HG02943 (cell line): ENCODE data around the gene FKRP.
"Not testable (repeated sequence)": the region's sequence is repeated elsewhere in the genome, so short reads cannot be mapped to it uniquely, and the experiment has no call there.

ENCODE experiments used
- ATAC-seq: cut with Tn5 transposase; IDR thresholded peaks from one replicate; pipeline ENCODE4 v1.9.1; 2021; ENCODE audit warnings: mild to moderate bottlenecking, low read depth, moderate library complexity; ENCODE audit not compliant: unreplicated experiment

The FKRP gene

GRCh38 chr19:46755077-46755852 lies 9.4 kb downstream of the FKRP start:
- ATAC-seq: no peak

DNA sequence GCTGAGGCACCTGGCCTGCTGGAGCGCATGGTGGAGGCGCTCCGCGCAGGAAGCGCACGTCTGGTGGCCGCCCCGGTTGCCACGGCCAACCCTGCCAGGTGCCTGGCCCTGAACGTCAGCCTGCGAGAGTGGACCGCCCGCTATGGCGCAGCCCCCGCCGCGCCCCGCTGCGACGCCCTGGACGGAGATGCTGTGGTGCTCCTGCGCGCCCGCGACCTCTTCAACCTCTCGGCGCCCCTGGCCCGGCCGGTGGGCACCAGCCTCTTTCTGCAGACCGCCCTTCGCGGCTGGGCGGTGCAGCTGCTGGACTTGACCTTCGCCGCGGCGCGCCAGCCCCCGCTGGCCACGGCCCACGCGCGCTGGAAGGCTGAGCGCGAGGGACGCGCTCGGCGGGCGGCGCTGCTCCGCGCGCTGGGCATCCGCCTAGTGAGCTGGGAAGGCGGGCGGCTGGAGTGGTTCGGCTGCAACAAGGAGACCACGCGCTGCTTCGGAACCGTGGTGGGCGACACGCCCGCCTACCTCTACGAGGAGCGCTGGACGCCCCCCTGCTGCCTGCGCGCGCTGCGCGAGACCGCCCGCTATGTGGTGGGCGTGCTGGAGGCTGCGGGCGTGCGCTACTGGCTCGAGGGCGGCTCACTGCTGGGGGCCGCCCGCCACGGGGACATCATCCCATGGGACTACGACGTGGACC lies 10.1 kb downstream of the FKRP start:
- ATAC-seq: no peak

GRCh38 chr19:46756544-46756888 lies 10.7 kb downstream of the FKRP start:
- no peak for ATAC-seq

DNA sequence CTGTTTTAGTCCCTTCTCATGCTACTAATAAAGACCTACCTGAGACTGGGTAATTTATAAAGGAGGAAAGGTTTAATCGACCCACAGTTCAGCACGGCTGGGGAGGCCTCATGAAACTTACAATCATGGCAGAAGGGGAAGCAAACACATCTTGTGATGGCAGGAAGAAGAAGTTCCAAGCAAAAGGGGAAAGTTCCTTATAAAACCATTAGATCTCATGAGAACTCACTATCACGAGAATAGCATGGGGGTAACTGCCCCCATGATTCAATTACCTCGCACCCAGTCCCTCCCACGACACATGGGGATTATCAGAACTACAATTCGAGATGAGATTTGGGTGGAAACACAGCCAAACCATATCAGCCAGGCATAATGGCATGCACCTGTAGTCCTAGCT lies 13.3 kb downstream of the FKRP start:
- ATAC-seq: no peak

GRCh38 chr19:46759817-46760333 lies 14.0 kb downstream of the FKRP start:
- ATAC-seq: no peak

DNA sequence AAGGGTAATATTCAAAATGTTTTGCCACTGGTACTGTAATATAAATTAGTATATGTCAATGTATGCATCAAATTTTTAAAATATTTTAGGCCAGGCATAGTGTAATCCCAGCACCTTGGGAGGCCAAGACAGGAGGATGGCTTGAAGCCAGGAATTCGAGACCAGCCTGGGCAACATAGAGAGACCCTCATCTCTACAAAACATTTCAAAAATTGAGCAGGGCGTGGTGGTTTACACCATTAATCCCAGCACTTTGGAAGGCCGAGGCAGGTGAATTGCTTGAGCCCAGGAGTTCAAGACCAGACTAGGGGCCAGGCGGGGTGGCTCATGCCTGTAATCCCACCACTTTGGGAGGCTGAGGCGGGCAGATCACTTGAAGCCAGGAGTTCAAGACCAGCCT lies 14.5 kb downstream of the FKRP start:
- ATAC-seq: no peak

DNA sequence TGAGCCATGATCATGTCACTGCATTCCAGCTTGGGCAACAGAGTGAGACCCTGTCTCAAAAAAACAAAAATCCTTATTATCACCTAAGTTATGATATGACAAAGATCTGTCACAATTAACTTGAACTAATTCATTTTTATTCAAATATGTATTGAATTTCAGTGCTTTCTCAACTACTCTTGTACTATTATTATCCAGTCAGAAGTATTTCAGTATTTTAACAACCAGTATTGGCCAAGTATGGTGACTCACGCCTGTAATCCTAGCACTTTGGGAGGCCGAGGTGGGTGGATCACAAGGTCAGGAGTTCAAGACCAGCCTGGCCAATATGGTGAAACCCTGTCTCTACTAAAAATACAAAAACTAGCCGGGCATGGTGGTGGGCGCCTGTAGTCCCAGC lies 15.0 kb downstream of the FKRP start:
- ATAC-seq: not testable (repeated sequence)

- ATAC-seq: no peak
These were observed 15.6 kb downstream of the FKRP start for GRCh38 chr19:46761418-46761831.

GRCh38 chr19:46762245-46762890 lies 16.5 kb downstream of the FKRP start:
- no peak for ATAC-seq

DNA sequence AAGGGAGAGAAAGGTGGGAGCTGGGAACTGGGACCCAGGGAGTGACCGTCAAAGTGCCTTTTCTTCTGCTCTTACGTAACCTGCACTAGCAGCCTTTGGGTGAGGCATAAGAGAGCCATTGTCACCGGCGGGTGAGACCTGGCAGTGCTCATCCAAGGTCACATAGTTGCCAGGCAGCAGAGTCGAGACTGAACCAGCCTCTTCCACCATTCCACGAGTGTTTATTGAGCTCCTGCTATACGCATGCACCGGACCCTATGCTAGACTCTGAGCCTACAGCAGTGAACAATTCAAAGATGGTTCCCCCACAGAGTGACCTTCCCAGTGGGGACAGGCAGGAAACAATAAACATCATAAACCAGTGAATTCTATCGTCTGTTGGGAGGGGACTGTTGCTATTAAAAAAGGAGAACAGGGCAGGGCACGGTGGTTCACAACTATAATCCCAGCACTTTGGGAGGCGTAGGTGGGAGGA lies 19.0 kb downstream of the FKRP start:
- no peak for ATAC-seq

DNA sequence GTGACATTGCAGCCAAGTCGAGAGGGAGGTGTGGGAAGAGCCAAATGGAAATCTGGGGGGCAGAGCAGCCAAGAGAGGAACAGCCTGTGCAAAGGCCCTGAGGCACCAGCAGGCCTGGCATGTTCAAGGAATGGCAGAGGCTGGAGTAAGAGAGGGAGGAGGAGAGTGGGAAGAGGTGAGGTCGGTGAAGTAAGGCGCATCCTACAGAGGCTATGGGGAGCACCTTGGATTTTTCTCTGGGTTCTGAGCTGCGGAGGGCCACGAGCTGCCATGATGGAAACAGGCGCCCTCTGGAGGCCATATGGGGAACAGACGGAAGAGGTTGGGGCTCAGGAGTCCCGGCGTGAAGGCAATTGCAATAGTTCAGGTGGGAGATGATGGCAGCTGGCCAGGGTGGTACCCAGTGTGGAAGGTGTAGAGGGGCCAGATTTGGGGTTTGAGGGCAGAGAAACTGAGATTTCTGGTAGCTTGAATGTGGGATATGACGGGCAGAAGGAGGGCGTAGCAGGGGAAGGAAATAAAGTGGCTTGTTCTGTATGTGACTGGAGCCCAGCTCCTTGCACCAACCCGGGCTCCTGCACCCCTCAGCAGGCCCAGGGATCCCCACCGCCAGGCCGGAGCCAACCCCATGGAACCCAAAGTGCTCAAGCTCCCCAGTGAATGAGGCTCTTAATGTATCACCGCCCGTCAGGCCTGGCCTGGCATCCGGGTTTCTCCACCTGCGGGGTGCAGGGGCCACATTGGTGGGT lies 20.9 kb downstream of the FKRP start:
- no peak for ATAC-seq

DNA sequence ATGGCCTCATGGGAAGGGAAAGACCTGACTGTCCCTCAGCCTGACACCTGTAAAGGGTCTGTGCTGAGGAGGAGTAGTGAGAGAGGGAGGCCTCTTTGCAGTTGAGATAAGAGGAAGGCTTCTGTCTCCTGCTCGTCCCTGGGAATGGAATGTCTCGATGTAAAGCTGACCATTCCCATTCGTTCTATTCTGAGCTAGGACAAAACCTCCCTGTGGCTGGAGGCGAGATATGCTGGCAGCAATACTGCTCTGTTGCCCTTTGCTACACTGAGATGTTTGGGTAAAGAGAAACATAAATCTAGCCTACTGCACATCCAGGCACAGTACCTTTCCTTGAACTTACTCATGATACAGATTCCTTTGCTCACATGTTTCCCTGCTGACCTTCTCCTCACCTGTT lies 22.9 kb downstream of the FKRP start:
- ATAC-seq: not testable (repeated sequence)

GRCh38 chr19:46772170-46773017 lies 26.5 kb downstream of the FKRP start:
- ATAC-seq: no peak

- no peak for ATAC-seq
These were observed 27.2 kb downstream of the FKRP start for GRCh38 chr19:46773018-46773399.

DNA sequence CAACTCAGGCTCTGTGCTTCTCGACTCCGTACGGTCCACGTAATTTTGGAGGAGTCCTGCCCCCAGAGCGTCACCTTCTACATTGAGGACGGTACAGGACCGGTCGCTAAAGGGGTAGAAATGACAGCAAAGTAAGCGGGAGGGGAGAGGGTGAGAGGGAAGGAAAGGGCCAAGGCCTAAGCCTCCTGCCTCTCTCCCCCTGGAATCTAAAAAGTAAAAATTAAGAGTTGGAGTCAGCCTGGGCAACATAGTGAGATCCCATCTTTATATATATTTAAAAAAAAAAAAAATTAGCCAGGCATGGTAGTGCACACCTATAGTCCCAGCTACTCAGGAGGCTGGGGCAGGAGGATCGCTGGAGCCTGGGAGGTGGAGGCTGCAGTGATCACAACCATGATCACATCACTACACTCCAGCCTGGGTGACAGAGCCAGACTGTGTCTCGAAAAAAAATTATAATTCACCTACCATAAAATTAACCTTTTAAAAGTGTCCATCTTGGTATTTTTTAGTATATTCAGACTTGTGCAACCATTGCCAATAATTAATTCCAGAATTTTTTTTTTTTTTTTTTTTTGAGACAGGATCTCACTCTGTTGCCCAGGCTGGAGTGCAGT lies 29.9 kb downstream of the FKRP start:
- ATAC-seq: no peak

- no peak for ATAC-seq
These were observed 31.4 kb downstream of the FKRP start for GRCh38 chr19:46776927-46777911.

GRCh38 chr19:46777956-46778645 lies 32.2 kb downstream of the FKRP start:
- ATAC-seq: not testable (repeated sequence)
